Upper lobe of left lung (tissue), 4 donors: Measurements from ENCODE around the gene PLVAP.
A peak's percentile ranks its signal among the peaks of the same experiment; 100 is the strongest.

Source experiments
- EP300 ChIP-seq, 4 donors: sonication (generic); formaldehyde crosslinking; IDR thresholded peaks; one replicate each; pipeline ENCODE4 v1.5.1; 2017; ENCODE audit warnings: antibody characterized with exemption in 4 of 4, control low read depth in 2 of 4
- POLR2A ChIP-seq, 4 donors: fragments of 450-650 bp; IDR thresholded peaks; one replicate each; pipeline ENCODE4 v1.5.1; 2016 to 2017; ENCODE audit warnings: antibody characterized with exemption in 4 of 4, mild to moderate bottlenecking in 2 of 4
- POLR2AphosphoS5 ChIP-seq, 2 donors: sonication (generic); formaldehyde crosslinking; IDR thresholded peaks; one replicate each; pipeline ENCODE4 v1.5.1; 2017; ENCODE audit warnings: antibody characterized with exemption in 2 of 2
- TF ChIP-seq, protein P1 (sequence below), 6 experiments: fragments of 450-650 bp in 4 of 6; fragments of 200-600 bp in 2 of 6; sonication (generic) in 2 of 6; IDR thresholded peaks; one replicate each; pipeline ENCODE4 v1.5.1; 2016 to 2019; ENCODE audit warnings: antibody characterized with exemption in 6 of 6

DNA sequence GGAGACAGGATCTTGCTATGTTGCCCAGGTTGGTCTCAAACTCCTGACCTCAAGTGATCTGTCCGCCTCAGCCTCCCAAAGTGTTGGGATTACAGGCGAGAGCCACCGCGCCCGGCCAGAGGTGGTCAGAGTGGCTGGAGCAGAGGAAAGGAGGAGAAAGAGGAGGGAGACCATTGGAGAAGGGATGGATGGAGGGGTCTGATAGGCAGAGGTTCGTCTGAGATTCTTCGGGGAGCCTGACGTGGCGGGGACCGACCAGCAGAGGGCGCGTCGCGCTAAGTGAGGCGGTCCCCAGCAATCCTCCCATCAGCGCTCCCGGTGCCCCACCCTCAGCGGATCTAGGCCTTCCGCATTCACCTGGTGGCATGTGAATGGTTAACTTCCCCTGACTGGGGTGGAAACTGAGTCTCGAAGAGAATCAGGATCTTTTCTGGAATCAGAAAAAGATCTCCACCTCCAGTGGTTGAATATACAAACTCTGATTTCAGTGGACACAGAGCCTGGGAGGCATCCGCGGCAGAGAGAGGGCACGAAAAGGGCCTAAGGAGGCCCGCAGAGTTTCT lies 31.0 kb downstream of the PLVAP start:
- TF ChIP-seq POLR2A (IDR thresholded peaks at IDR 0.05) (no peak), POLR2AphosphoS5 (IDR thresholded peaks at IDR 0.05) (no peak), EP300 (IDR thresholded peaks at IDR 0.05) (no peak)
- TF ChIP-seq, protein P1, sequence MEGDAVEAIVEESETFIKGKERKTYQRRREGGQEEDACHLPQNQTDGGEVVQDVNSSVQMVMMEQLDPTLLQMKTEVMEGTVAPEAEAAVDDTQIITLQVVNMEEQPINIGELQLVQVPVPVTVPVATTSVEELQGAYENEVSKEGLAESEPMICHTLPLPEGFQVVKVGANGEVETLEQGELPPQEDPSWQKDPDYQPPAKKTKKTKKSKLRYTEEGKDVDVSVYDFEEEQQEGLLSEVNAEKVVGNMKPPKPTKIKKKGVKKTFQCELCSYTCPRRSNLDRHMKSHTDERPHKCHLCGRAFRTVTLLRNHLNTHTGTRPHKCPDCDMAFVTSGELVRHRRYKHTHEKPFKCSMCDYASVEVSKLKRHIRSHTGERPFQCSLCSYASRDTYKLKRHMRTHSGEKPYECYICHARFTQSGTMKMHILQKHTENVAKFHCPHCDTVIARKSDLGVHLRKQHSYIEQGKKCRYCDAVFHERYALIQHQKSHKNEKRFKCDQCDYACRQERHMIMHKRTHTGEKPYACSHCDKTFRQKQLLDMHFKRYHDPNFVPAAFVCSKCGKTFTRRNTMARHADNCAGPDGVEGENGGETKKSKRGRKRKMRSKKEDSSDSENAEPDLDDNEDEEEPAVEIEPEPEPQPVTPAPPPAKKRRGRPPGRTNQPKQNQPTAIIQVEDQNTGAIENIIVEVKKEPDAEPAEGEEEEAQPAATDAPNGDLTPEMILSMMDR (IDR thresholded peaks at IDR 0.05), result peak; percentile 93 to 96 (median 95)
